Fibroblast of lung (primary cell): ENCODE results near the gene RPS15. TPM values are rescaled to one million over a fixed set of nuclear protein-coding genes. Genes with fewer than 3 reads are reported as not detected.

Experiments
- DNase-seq, 2 donors: peaks; one replicate each; pipeline versions ENCODE4 v3.0.0 to v3.0.0-alpha.2; 2010; ENCODE audit warnings: low read depth in 2 of 2
- H2AFZ ChIP-seq: 2 replicates; pipeline ENCODE4 v1.5.1; 2012; ENCODE audit warnings: low read length, control low read depth, inconsistent platforms
- H3K27ac ChIP-seq: 2 replicates; pipeline ENCODE4 v1.5.1; 2011; ENCODE audit warnings: low read length, control low read depth; ENCODE audit not compliant: insufficient read depth
- H3K27me3 ChIP-seq: 2 replicates; pipeline ENCODE4 v1.5.1; 2011; ENCODE audit warnings: mild to moderate bottlenecking, low read length; ENCODE audit not compliant: control insufficient read depth, insufficient read depth
- H3K36me3 ChIP-seq: 2 replicates; pipeline ENCODE4 v1.5.1; 2011; ENCODE audit warnings: low read length; ENCODE audit not compliant: control insufficient read depth, insufficient read depth
- H3K4me1 ChIP-seq: 2 replicates; pipeline ENCODE4 v1.5.1; 2011; ENCODE audit warnings: low read length; ENCODE audit not compliant: control insufficient read depth, insufficient read depth; ENCODE audit errors: extremely low read depth
- H3K4me2 ChIP-seq: 2 replicates; pipeline ENCODE4 v1.5.1; 2011; ENCODE audit warnings: low read length, control low read depth; ENCODE audit not compliant: insufficient read depth; ENCODE audit errors: extremely low read depth
- H3K4me3 ChIP-seq, 4 experiments: fragments of 200-600 bp in 1 of 4; sonication (generic) in 1 of 4; replicated peaks in 1 of 4; 2 replicates each; pipeline ENCODE4 v1.5.1; 2011 to 2016; ENCODE audit warnings: low read length in 4 of 4, low read depth in 3 of 4, mild to moderate bottlenecking in 3 of 4, control low read depth in 2 of 4, inconsistent platforms in 1 of 4, mixed read lengths in 1 of 4; ENCODE audit not compliant: insufficient read depth in 1 of 4; ENCODE audit errors: control extremely low read depth in 1 of 4
- H3K79me2 ChIP-seq: 2 replicates; pipeline ENCODE4 v1.5.1; 2012; ENCODE audit warnings: mild to moderate bottlenecking, low read length, inconsistent platforms; ENCODE audit not compliant: control insufficient read depth, insufficient read depth
- H3K9ac ChIP-seq: 2 replicates; pipeline ENCODE4 v1.5.1; 2011; ENCODE audit warnings: mild to moderate bottlenecking, low read length, control low read depth; ENCODE audit not compliant: insufficient read depth
- H3K9me3 ChIP-seq: 2 replicates; pipeline ENCODE4 v1.5.1; 2012; ENCODE audit warnings: low read depth, low read length; ENCODE audit not compliant: control insufficient read depth, insufficient read depth
- H4K20me1 ChIP-seq: 2 replicates; pipeline ENCODE4 v1.5.1; 2011; ENCODE audit warnings: low read length; ENCODE audit not compliant: control insufficient read depth, insufficient read depth; ENCODE audit errors: extremely low read depth
- CTCF ChIP-seq, 2 donors: IDR thresholded peaks in 1 of 2; conservative IDR thresholded peaks in 1 of 2; 1 replicate in 1 of 2; 2 replicates in 1 of 2; pipeline ENCODE4 v1.5.1; 2011 to 2012; ENCODE audit warnings: low read length in 2 of 2, control low read depth in 1 of 2, inconsistent platforms in 1 of 2, low read depth in 1 of 2, mild to moderate bottlenecking in 1 of 2
- EZH2 ChIP-seq: IDR thresholded peaks from 2 replicates; pipeline ENCODE4 v1.5.1; 2012; ENCODE audit warnings: low read length, control low read depth, mild to moderate bottlenecking; ENCODE audit errors: missing control alignments
- polyA plus RNA-seq, 2 donors: library from polyadenylated mRNA; depleted of rRNA in 1 of 2; stranded (reverse) in 1 of 2; unstranded in 1 of 2; fragments of >200 nt; gene quantifications; 2 replicates each; pipeline ENCODE4 v1.2.1, GENCODE V29; 2011 to 2012; ENCODE audit warnings: missing spikeins in 1 of 2
- total RNA-seq: library from RNA; depleted of rRNA; stranded (reverse); fragments of >200 nt; gene quantifications from 2 replicates; pipeline ENCODE4 v1.2.1, GENCODE V29; 2014

The RPS15 gene
- total and polyA plus RNA-seq, 2 donors (not counting 1 experiment from before 2014, with no cell fraction given), result 369 to 878 TPM

DNA sequence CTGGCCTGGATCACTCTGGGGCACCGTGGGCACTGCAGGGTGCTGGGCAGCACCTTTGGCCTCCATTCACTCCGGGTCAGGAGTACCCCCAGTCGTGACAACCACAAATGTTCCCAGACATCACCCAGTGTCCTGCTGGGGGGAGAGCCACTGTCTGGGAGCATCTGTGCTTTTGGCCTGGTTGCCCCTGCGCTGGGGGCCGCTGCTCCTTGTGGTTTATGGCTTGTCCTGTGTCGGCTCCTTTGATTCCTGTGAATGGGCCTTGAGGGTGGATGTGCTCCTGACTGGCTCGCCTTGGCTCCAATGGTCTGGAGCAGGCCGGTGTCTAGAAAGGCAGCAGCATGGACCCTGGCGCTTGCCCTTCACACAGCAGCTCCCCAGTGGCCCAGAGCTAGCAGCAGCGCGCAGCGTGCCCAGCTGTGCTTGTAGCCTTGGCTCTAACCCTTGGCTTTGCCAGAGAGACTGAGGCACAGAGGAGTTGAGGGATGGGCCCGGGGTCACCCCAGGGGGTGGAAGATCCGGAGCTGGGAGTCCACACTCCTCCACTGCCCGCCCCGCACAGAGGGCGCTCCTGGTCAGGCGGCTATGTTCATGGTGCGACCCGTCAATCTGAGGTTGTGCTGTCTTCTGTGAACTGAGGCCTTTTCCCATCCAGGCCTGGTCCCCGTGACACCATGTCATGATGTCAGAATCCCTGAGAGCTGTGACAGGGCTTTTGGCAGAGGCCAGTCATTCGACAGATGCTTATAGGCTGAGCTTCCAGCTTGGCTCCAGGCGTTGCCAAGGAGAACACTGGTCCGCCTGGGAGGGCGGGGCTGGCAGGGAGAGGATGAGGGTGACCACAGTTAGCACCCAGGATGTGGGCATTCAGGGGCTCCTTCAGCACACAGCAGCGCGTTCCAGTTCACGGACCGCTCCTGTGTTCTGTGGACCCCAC lies 26.7 kb upstream of the RPS15 start:
- Histone ChIP-seq H3K9me3 (no peaks in the 10 kb centered on the region), H3K27ac (peak overlapping the region; percentile 74), H3K4me1 (peaks cover 40% of the 10 kb centered on the region), H3K36me3 (peaks cover 18% of the 10 kb centered on the region), H3K9ac (peak overlapping the region; percentile 54), H2AFZ (no peak overlapping the region), H3K79me2 (peaks cover 83% of the 10 kb centered on the region), H4K20me1 (peaks cover 3% of the 10 kb centered on the region), H3K27me3 (no peaks in the 10 kb centered on the region), H3K4me2 (peak overlapping the region; percentile 48), H3K4me3 (peak overlapping the region in 1 of 4 experiments; percentile 22)
- peak; percentile 65 to 66 for DNase-seq
- TF ChIP-seq EZH2 (no peak), CTCF (conservative IDR thresholded peaks at IDR 0.05 in 1 of 2, IDR thresholded peaks at IDR 0.05 in 1 of 2; ENCODE audit: low read depth in 1 of 2, low read length in 2 of 2) (no peak)

- peaks cover 3% of the 10 kb centered on the region for H4K20me1 ChIP-seq
- peak overlapping the region; percentile 48 for H3K4me2 ChIP-seq
- peaks cover 92% of the 10 kb centered on the region for H3K79me2 ChIP-seq
- no peak overlapping the region for H3K4me3 ChIP-seq
- H2AFZ ChIP-seq, result no peak overlapping the region
- no peak for DNase-seq
- H3K4me1 ChIP-seq, result peaks cover 45% of the 10 kb centered on the region
- H3K27me3 ChIP-seq, result no peaks in the 10 kb centered on the region
- H3K27ac ChIP-seq, result peak overlapping the region; percentile 74
- TF ChIP-seq EZH2 (no peak), CTCF (conservative IDR thresholded peaks at IDR 0.05 in 1 of 2, IDR thresholded peaks at IDR 0.05 in 1 of 2; ENCODE audit: low read depth in 1 of 2, low read length in 2 of 2) (no peak)
- H3K9me3 ChIP-seq, result no peaks in the 10 kb centered on the region
- peaks cover 20% of the 10 kb centered on the region for H3K36me3 ChIP-seq
- H3K9ac ChIP-seq, result peak overlapping the region; percentile 36
Observed at GRCh38 chr19:1412323-1412923, 25.8 kb upstream of the RPS15 start.

DNA sequence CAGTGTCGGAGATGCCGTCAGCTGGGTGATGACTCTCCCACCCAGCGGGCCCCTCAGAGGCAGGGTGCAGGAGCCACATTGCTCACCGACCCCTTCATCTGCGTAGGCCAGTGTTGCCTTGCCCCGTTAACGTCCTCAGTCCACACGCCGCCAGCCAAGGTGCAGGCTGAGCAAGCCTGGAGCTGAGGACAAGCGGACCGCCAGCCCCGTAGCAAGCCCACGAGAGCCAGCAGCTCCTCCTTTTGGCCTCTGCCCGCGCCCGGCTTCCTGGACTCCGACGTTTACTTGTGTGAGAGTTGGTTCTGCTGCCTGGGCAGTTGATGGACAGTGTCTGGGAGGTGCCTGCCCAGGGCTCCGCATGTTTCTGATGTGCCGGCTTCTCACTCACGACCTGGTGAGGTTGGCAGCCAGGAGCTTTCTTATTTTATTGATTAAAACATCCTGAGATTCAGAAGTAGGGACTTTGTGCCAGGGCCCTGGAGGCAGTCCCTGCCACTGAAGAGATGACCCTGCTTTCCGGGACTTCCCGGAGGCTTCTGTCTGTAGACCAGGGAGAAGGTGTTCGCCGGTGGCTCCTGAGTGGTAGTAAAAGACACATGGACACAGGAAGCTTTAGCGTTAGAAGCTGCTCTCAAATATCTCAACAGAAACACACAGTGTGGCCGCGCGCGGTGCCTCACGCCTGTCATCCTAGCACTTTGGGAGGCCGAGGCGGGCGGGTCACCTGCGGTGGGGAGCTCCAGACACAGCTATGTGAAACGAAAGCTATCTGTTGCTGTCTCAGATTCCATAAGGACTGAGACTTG lies 25.0 kb upstream of the RPS15 start:
- TF ChIP-seq EZH2, result no peak
- no peak for TF ChIP-seq CTCF (conservative IDR thresholded peaks at IDR 0.05 in 1 of 2, IDR thresholded peaks at IDR 0.05 in 1 of 2; ENCODE audit: low read depth in 1 of 2, low read length in 2 of 2)
- DNase-seq, result no peak
- no peak overlapping the region for H3K4me3 ChIP-seq
- peaks cover 22% of the 10 kb centered on the region for H3K36me3 ChIP-seq
- H3K9me3 ChIP-seq, result no peaks in the 10 kb centered on the region
- no peak overlapping the region for H2AFZ ChIP-seq
- peaks cover 95% of the 10 kb centered on the region for H3K79me2 ChIP-seq
- peak overlapping the region; percentile 74 for H3K27ac ChIP-seq
- H3K4me2 ChIP-seq, result no peak overlapping the region
- peaks cover 45% of the 10 kb centered on the region for H3K4me1 ChIP-seq
- peaks cover 3% of the 10 kb centered on the region for H4K20me1 ChIP-seq
- no peaks in the 10 kb centered on the region for H3K27me3 ChIP-seq
- no peak overlapping the region for H3K9ac ChIP-seq
